Measurements from ENCODE around the gene MTHFD1L. TPM values are rescaled to one million over a fixed set of nuclear protein-coding genes. Genes with fewer than 3 reads are reported as not detected.

MTHFD1L gene
- total RNA-seq, 1 donor from 2014 or later, result 45.6 TPM

DNA sequence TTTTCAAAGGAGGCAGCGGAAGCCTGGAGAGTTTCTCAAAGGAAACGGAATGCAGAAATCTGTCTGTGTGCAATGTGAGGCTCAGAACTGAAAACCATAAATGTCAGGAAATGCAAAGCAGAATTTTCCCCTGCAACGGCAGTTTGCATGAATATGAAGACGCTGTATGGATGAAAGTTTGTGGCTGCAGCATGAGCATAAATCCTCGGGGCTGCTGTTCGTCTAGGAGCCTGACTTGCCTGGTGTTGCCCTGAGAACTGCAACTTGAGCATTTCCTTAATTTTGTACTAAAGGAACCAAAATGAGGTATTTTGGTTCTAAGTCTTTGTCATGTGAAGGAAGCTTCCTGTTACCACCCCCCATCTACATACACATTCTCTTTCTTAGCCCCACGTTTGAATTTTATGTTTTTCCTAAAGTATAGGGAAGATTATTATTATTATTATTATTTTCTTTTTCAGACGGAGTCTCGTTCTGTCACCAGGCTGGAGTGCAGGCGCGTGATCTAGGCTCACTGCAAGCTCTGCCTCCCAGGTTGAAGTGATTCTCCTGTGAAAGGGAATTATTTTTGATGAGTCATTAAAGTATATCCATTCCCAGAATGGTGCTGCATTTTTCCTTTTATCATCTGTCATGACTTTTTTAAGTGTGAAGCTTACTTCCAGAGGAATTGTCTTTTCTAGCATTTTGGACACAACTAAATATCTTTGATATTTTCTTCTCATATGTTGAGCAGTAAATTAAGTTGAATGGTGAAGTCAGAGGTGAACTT, 33.1 kb downstream of the MTHFD1L start:
- DNase-seq (ENCODE audit: low read depth in 2 of 2), result peak in 1 of 2 donors; percentile 53

- no peak for DNase-seq (ENCODE audit: low read depth in 2 of 2)
Measured at GRCh38 chr6:150899231-150899630, 33.7 kb downstream of the MTHFD1L start.

DNA sequence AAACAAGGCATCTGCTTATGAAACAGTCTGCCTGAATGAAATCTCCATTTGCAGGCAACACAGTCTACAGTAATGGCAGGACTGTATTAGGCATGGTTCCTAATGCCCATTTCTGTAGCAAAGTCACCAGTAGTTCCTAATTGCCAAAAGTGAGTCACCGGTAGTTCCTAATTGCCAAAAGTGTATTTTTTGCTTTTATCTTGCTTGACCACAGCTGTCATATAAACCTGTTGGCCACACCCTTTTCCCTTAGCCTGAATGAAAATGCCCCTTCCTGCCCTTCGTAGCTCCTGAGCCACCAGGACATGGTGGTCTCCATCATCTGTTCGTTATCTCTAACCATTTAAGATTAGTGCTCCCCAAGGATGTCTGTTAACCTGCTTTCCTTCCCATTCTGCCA, 34.5 kb downstream of the MTHFD1L start:
- peak; percentile 17 to 18 for DNase-seq (ENCODE audit: low read depth in 2 of 2)

DNA sequence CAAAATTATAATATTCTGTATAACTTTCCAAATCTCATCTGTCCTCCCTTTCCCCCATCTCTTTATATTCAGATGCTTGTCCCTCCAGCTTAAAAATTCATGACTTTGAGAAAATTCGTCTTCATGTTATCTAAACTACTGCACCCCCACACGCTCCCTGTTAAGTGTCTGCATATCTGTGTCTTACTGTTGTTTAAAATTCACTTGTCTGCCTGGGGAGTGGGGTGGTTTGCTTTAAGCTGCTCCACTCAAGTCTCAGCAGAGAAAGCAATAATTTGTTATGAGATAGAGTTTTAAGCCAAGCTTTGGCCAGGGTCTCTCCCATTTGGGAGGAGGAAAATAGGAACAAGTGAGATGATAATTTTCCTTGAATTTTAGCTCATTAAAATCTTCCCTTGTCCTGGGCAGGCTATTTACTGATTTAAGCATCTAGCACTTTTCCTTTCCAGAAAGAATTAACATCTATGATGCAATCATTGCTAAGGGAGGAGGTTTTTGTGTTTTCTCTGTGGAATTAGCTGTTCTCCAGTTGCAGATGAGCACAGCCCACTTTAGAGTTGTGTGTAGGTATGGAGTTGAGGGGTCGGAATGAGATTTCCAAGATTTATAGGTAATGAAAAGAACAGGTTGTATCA, 36.8 kb downstream of the MTHFD1L start:
- no peak for DNase-seq (ENCODE audit: low read depth in 2 of 2)

DNA sequence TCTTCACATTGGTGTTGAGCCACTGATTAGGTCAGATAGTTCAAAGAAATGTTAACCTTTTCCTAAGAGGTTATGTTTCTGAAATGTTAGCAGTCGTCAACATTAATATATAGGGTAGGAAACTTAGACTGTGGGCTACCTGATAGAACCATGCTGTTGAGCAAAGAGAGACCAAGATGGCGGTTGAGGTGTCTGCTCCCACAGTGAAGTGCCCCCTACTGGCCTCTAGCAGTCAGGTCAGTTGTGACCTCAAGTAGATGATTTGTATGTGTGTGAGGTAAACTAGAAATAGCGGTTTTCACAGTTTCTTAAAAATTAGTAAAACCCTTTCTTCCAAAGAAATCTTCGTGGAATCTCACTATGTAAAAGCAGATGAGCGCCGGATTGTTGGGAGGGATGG, 40.3 kb downstream of the MTHFD1L start:
- DNase-seq (ENCODE audit: low read depth in 2 of 2), result no peak

DNA sequence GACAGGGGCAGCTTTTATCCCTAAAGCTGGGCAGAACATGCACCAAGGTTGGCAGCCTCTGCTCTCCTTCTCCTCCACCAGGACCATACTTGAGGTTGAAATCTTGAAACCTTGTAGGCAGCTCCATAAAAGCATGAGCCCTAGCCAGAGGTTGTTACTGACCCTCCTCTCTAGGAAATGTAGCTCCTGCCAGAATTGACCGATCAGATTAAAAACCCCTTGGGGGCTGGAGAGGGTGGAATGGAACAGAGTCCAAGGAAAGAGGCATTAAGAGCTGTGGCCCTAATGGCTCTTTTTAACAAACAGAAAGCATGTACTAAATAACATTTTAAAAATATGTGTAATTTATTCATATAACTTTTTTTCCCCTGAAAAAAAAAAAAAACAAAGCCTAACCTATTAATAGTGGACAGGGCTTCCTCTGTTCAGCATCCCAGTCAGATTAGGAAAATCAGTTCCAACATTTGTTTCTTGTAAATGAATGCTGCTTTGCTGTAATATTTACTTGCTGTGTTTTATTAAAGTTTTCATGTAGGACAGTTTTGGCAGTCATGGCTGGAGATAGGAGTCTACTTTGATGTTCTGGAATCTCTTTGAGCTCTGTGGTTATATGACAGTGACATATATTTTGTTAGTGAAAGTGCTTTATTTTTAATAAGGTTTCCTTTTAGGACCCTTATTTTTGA, 41.3 kb downstream of the MTHFD1L start:
- DNase-seq (ENCODE audit: low read depth in 2 of 2), result no peak

- no peak for DNase-seq (ENCODE audit: low read depth in 2 of 2)
Measured at GRCh38 chr6:150907383-150907782, 41.9 kb downstream of the MTHFD1L start.

DNA sequence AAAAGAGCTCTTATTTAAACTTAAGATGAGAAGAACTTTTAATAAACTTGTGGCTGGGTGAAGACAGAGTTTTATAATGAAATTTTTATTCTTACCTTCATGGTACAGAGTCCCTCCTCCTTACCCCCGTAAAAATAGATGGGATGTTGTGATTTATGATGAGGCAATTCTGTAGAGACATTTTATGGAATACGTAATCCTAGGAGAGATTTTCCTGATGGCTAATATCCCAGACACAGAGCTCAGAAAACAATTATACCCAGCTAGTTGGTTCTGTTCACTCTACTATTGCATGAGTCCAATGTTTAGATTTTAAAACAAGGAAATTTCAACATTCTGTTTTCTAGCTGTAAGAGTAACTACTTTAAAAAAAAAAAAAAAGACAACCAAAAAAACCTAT, 43.4 kb downstream of the MTHFD1L start:
- no peak for DNase-seq (ENCODE audit: low read depth in 2 of 2)

- peak in 1 of 2 donors; percentile 76 for DNase-seq (ENCODE audit: low read depth in 2 of 2)
Measured at GRCh38 chr6:150910561-150910960, 45.1 kb downstream of the MTHFD1L start.

DNA sequence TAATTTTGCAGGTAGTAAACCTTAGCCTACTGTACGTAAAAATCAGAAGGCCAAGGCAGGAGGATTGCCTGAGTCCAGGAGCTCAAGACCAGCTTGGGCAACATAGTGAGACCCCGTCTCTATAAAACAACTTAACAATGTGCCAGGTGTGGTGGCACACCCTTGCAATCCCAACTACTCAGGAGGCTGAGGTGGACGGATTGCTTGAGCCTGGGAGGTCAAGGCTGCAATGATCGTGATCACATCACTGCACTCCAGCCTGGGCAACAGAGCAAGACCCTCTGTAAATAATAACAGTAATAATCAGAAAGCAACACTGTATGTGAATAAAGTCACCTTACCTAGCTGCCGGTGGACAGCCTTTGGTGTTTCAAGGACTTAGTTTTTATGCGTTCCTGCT, 48.9 kb downstream of the MTHFD1L start:
- DNase-seq (ENCODE audit: low read depth in 2 of 2), result no peak

DNA sequence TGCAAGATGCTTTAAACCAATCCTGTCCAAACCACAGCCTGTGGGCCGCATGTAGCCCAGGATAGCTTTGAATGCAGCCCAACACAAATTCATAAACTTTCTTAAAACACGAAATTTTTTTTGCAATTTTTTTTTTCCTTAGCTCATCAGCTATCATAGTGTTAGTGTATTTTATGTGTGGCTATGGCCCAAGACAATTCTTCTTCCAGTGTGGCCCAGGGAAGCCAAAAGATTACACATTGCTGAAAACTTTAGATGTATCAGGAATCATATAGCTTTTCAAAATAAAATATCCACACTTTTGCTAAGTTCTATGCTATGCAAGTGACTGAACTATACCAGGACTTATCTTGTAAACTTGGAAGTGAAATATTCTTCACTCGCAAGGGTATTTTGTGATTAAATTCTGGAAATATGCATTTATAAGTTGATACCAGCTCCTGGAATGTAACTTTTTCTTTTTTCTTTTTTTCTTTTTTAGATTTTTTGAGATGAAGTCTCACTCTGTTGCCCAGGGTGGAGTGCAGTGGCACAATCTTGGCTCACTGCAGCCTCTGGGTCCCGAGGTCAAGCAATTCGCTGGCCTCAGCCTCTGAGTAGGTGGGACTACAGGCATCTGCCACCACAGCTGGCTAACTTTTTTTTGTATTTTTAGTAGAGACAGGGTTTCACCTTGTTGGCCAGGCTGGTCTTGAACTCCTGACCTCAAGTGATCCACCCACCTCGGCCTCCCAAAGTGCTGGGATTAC, 49.8 kb downstream of the MTHFD1L start:
- no peak for DNase-seq (ENCODE audit: low read depth in 2 of 2)

GRCh38 chr6:150915880-150916265, 50.4 kb downstream of the MTHFD1L start:
- DNase-seq (ENCODE audit: low read depth in 2 of 2), result no peak

DNA sequence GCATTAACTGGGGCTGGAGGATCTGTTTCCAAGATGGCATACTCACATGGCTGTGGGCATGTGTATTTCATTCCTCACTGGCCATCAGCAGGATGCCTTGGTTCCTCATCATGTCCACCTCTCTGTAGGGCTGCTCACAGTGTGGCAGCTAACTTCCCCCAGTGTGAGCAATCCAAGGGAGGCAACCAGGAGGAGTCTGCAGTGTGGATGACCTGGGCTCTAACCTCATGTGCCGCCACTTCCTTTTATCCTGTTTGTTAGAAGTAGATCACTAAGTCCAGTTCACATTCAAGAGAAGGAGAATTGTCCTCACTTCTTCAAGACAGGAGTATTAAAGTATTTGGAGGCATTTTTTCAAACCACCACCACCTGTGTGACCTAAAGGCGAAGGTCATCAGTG, 54.4 kb downstream of the MTHFD1L start:
- DNase-seq (ENCODE audit: low read depth in 2 of 2), result no peak

- DNase-seq (ENCODE audit: low read depth in 2 of 2), result no peak
Measured at GRCh38 chr6:150922137-150922536, 56.6 kb downstream of the MTHFD1L start.

DNA sequence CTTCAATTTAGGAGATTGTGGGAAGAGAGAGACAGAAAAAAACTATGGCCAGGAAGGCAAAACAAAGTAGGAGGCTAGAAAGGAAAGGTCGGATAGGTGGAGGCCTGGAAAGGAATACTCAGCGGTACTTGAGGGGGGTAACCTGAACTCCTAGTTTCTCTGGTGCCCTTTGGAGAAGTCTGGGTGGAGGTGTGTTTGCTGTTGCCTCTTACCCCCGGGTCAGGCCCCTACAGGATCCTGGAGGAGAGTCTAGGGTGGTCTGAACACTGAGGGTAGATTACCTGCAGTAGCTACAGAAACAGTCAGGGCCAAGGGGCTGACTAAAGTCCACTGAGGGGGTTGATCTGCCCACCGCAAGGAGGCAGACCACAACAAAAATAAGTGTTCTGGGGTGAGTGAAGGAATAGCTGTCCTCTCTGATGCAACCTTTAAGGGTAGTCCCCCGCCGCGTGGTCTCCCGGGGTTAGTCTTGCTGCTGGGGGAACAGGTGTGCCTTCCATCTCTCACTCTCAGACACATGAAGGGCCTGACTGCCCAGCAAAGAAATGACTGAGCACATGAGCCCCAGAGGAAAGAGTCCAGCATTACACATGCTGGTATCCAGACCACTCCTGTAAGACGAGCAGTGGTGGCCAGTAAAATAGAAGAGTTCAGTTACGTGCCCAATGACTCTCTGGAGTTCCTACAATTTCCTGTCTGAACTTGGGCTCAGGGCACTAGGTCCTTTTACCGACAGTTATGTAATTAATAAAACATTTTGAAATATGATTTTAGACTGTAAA, 59.5 kb downstream of the MTHFD1L start:
- peak in 1 of 2 donors; percentile 65 for DNase-seq (ENCODE audit: low read depth in 2 of 2)

- peak in 1 of 2 donors; percentile 72 for DNase-seq (ENCODE audit: low read depth in 2 of 2)
Measured at GRCh38 chr6:150925590-150925928, 60.1 kb downstream of the MTHFD1L start.

DNA sequence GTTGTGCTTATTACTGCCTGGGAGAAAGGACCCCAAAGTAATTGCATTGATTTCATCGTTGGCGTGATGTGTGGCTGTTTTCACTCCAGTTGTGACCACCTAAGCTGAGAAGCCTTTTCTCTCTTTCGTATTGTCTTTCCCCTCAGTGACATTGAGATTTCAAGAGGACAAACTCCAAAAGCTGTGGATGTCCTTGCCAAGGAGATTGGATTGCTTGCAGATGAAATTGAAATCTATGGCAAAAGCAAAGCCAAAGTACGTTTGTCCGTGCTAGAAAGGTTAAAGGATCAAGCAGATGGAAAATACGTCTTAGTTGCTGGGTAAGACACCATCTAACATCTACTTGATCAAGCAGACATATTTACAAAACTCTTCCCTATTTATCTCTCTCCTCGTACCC, 60.5 kb downstream of the MTHFD1L start:
- no peak for DNase-seq (ENCODE audit: low read depth in 2 of 2)

GRCh38 chr6:150928882-150929281, 63.4 kb downstream of the MTHFD1L start:
- DNase-seq (ENCODE audit: low read depth in 2 of 2), result peak in 1 of 2 donors; percentile 24

GRCh38 chr6:150929416-150929815, 63.9 kb downstream of the MTHFD1L start:
- DNase-seq (ENCODE audit: low read depth in 2 of 2), result no peak

DNA sequence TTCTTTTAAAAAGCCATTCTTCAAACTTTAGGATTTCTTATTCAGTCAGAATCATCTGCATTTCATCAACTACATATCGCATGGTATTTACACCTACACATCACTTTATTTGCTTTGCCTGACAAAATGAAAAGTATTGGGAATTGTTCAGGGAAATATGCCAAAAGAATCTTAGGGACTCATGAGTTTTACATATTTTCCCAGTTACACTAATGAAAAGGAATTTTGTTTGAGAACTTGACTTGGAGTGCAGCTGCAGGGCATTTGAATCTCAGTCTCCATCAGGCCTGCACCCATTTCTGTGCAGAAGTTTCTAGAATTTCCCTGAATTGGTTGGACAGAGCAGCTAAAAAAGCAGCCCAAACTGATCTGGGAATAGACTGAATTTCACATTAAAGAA, 65.3 kb downstream of the MTHFD1L start:
- DNase-seq (ENCODE audit: low read depth in 2 of 2), result no peak

DNA sequence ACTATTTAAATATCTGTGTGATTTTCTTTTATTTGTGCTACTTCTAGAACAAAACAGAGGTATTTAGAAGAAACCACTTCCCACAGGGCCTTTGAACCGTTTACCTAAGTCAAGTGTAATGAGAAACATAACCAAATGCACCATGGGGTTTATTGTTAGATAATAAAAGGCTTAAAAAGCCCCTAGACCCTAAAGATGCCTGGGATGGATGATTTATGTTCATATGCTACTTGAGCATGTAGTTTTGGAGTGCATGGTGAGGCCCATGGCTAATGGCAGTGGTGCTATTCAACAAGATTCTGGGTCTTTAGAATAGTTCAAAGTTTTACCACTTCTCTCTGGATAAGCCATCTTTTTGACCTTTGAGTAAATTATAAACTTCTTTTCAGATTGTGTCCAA, 65.9 kb downstream of the MTHFD1L start:
- DNase-seq (ENCODE audit: low read depth in 2 of 2), result no peak

Measured in lung microvascular endothelial cell (primary cell).